ENCODE results near the gene C4BPB. TPM values are rescaled to one million over a fixed set of nuclear protein-coding genes. Genes with fewer than 3 reads are reported as not detected.

C4BPB gene
- not detected in 2 replicates for total RNA-seq

GRCh38 chr1:207088701-207089626, at the start of gene C4BPB:
C4BPB (plus strand) TSS chr1:207088860; CDS start chr1:207089532, 672 bp downstream.

GRCh38 chr1:207051191-207051943, 37.3 kb upstream of the C4BPB start, which contains the start of gene YOD1:
YOD1 (minus strand) TSS chr1:207051208; CDS start chr1:207051030, 178 bp downstream.

GRCh38 chr1:207052911-207053769, 35.5 kb upstream of the C4BPB start, which contains the start of gene PFKFB2:
PFKFB2 (plus strand) TSS chr1:207053275; CDS start chr1:207054718, 1,443 bp downstream.

GRCh38 chr1:207103892-207104373, 15.3 kb downstream of the C4BPB start, which contains the start of gene C4BPA:
C4BPA (plus strand) TSS chr1:207104233; CDS start chr1:207113026, 8,793 bp downstream.

Other genes starting within 250 kb of the C4BPB start
- gene IL20, start 223.2 kb upstream of the C4BPB start, total RNA-seq, result not detected in 2 replicates
- not detected in 2 replicates for gene IL24, start 191.4 kb upstream of the C4BPB start, total RNA-seq
- 0.14 TPM in 1 of 2 replicates, not detected in the other for gene FCMR, start 166.9 kb upstream of the C4BPB start, total RNA-seq
- not detected in 2 replicates for gene PIGR, start 142.4 kb upstream of the C4BPB start, total RNA-seq
- not detected in 2 replicates for gene FCAMR, start 118.4 kb upstream of the C4BPB start, total RNA-seq
- not detected in 2 replicates for gene C1orf116, start 56.1 kb upstream of the C4BPB start, total RNA-seq
- 12.9 and 13.6 TPM in 2 replicates for gene YOD1, start 37.7 kb upstream of the C4BPB start, total RNA-seq
- gene PFKFB2, start 35.6 kb upstream of the C4BPB start, total RNA-seq, result 1.2 and 1.4 TPM in 2 replicates
- not detected in 2 replicates for gene C4BPA, start 15.4 kb downstream of the C4BPB start, total RNA-seq
- 131 and 181 TPM in 2 replicates for gene CD55, start 232.8 kb downstream of the C4BPB start, total RNA-seq

Data from thoracic aorta endothelial cell (primary cell).